ENCODE data around the gene RFPL1.
A peak's percentile ranks its signal among the peaks of the same experiment; 100 is the strongest.
"Not testable (repeated sequence)": the region's sequence is repeated elsewhere in the genome, so short reads cannot be mapped to it uniquely, and the experiment has no call there.

RFPL1 gene

DNA sequence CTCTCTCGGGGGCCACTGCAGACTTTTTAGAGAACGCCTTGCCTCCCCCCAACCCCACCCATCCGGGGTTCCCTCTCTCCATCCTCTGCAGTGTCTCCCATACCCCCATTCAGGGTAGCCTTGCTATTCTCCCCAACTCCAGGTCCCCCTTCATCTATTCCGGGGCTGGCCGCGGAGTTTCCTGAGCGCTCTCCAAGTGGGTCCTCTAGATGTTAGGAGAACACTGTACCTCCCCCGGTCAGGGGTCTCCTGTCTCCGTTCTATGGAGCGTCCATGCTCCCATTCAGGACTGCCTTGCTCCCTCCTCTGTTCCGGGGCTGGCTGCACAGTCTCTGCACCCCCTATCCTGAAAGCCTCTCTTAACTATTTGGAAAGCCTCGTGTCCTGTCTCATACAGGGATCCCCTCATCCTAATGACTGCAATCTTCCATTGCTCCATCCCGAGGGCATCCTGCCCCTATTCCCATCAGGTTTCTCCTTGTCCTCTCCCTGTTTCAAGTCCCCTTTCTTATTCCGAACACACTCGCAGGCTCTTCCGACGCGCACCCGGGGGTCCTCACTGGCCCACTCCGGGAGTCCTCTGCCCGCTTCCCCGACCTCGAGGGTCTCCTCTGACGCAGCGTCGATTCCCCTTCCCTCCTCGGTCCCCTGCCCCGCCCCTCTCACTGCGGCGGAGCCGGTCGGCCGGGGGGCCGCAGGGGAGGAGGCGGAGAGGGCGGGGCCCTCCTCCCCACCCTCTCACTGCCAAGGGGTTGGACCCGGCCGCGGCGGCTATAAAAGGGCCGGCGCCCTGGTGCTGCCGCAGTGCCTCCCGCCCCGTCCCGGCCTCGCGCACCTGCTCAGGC is 41.3 kb downstream of the RFPL1 start, which contains the start of gene NEFH:
Gene NEFH, plus strand, starts transcription at position 802 of the 845 bp plus-strand sequence. CDS start 45 bp downstream, outside the sequence.
- peak within 1 kb of the TSS; percentile 77 for H3K4me3 Mint-ChIP-seq
- H3K9me3 Mint-ChIP-seq = no peaks in the 10 kb centered on the region
- H3K27me3 Mint-ChIP-seq = peaks cover 50% of the 10 kb centered on the region
- H3K36me3 Mint-ChIP-seq (ENCODE audit: low read depth) = no peaks in the 10 kb centered on the region
- ATAC-seq = no peak
- peak within 1 kb of the TSS; percentile 57 for H3K27ac Mint-ChIP-seq
- DNase-seq = no peak
- peaks cover 10% of the 10 kb centered on the region for H3K4me1 Mint-ChIP-seq

DNA sequence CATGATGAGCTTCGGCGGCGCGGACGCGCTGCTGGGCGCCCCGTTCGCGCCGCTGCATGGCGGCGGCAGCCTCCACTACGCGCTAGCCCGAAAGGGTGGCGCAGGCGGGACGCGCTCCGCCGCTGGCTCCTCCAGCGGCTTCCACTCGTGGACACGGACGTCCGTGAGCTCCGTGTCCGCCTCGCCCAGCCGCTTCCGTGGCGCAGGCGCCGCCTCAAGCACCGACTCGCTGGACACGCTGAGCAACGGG is 41.8 kb downstream of the RFPL1 start:
- H3K4me1 Mint-ChIP-seq = peaks cover 10% of the 10 kb centered on the region
- no peaks in the 10 kb centered on the region for H3K36me3 Mint-ChIP-seq (ENCODE audit: low read depth)
- DNase-seq = no peak
- H3K27ac Mint-ChIP-seq = no peak overlapping the region
- no peak for ATAC-seq
- H3K9me3 Mint-ChIP-seq = no peaks in the 10 kb centered on the region
- H3K27me3 Mint-ChIP-seq = peaks cover 49% of the 10 kb centered on the region
- no peak overlapping the region for H3K4me3 Mint-ChIP-seq

DNA sequence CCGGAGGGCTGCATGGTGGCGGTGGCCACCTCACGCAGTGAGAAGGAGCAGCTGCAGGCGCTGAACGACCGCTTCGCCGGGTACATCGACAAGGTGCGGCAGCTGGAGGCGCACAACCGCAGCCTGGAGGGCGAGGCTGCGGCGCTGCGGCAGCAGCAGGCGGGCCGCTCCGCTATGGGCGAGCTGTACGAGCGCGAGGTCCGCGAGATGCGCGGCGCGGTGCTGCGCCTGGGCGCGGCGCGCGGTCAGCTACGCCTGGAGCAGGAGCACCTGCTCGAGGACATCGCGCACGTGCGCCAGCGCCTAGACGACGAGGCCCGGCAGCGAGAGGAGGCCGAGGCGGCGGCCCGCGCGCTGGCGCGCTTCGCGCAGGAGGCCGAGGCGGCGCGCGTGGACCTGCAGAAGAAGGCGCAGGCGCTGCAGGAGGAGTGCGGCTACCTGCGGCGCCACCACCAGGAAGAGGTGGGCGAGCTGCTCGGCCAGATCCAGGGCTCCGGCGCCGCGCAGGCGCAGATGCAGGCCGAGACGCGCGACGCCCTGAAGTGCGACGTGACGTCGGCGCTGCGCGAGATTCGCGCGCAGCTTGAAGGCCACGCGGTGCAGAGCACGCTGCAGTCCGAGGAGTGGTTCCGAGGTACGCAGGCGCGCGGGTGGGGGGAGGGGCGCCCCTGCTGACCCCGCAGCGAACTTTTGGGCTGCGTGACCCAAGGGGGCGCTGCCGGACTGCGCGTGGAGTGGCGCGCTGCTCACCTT is 42.3 kb downstream of the RFPL1 start:
- DNase-seq (peak; percentile 47), ATAC-seq (peak; percentile 67)

DNA sequence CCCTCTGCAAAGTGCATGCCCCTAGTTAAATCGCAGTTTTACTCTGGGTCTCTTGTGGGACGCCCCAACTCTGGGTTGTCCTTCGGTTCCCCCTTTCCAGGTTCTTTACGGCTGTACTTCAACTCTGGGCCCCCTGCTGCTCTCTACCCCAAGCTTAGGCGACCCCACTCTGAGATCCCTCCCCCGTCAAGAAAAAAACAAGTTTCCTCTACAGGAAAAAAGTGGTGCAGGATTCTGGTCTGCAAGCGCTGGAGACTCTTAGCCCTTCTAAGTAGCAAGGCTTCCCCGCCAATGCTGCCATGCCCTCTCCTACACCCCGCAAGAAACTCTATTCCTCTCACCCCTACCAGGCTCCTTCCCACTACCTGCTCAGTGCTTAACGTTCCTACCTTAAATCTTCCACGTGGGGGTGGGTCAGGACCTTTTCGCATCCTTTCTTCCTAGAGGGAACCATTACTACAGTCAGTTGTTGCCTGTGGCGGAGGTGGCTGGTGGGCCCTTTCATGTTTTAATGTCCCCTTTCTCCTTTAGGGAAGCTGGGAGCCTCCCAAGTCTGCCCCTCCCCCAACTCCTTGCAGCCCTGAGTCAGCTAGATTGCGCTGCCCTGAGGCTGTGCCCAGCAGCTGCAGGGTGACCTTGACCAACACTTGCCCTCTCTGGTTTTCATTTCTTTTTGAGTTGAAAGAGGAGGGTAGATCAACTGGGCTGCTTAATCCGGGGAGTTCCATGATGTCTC is 43.0 kb downstream of the RFPL1 start:
- ATAC-seq (no peak), DNase-seq (no peak)
- no peaks in the 10 kb centered on the region for H3K36me3 Mint-ChIP-seq (ENCODE audit: low read depth)
- H3K27me3 Mint-ChIP-seq = peaks cover 44% of the 10 kb centered on the region
- peak overlapping the region; percentile 77 for H3K4me3 Mint-ChIP-seq
- H3K27ac Mint-ChIP-seq = peak overlapping the region; percentile 62
- no peaks in the 10 kb centered on the region for H3K9me3 Mint-ChIP-seq
- peaks cover 10% of the 10 kb centered on the region for H3K4me1 Mint-ChIP-seq

More for the DNA sequence above, 42.3 kb downstream of the RFPL1 start:
- Mint-ChIP-seq H3K4me3 (peak overlapping the region; percentile 77), H3K9me3 (no peaks in the 10 kb centered on the region), H3K36me3 (ENCODE audit: low read depth) (no peaks in the 10 kb centered on the region), H3K27ac (peak overlapping the region; percentile 62), H3K4me1 (peaks cover 10% of the 10 kb centered on the region), H3K27me3 (peaks cover 47% of the 10 kb centered on the region)

DNA sequence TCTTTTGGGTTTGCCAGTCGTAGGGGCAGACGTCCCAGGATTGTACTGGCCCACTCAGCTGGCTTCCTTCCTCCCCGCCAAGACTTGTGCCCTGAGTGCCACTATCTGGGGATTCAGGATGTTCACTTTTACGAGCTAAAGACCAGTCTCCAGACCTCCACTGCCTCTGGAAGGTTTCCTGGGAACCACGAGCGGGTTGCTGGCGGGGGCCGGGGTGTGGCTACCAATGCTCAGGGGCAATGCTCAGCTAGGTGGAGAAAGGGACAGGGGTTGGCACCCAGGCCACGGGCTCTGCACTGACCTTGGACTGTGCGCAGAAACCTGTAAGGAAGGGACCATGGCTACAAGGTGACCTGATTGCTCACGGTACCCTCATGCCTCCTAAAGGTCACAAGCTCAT is 43.9 kb downstream of the RFPL1 start:
- H3K4me3 Mint-ChIP-seq = peak overlapping the region; percentile 45

DNA sequence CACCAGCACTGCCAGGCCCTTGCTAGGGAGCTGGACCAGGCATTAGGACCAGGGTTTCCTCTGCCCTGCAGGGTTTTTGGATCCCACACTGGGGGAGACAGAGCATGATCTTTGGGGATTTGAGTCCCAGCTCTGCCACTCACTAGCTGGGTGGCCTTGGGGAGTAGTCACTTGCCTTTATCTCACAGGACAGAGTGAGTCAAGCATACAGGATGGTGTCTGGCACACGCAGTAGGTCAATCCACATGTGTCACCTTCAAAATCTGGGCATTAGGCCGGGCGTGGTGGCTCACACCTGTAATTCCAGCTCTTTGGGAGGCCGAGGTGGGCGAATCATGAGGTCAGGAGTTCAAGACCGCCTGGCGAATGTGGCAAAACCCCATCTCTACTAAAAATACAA is 44.3 kb downstream of the RFPL1 start:
- DNase-seq = no peak
- Mint-ChIP-seq H3K27me3 (peaks cover 35% of the 10 kb centered on the region), H3K9me3 (no peaks in the 10 kb centered on the region), H3K4me3 (no peak overlapping the region), H3K27ac (no peak overlapping the region), H3K36me3 (ENCODE audit: low read depth) (no peaks in the 10 kb centered on the region), H3K4me1 (peaks cover 10% of the 10 kb centered on the region)
- no peak for ATAC-seq

More for the DNA sequence above, 43.9 kb downstream of the RFPL1 start:
- Mint-ChIP-seq H3K9me3 (no peaks in the 10 kb centered on the region), H3K27ac (no peak overlapping the region), H3K4me1 (peaks cover 10% of the 10 kb centered on the region), H3K36me3 (ENCODE audit: low read depth) (no peaks in the 10 kb centered on the region), H3K27me3 (peaks cover 40% of the 10 kb centered on the region)
- DNase-seq (no peak), ATAC-seq (no peak)

DNA sequence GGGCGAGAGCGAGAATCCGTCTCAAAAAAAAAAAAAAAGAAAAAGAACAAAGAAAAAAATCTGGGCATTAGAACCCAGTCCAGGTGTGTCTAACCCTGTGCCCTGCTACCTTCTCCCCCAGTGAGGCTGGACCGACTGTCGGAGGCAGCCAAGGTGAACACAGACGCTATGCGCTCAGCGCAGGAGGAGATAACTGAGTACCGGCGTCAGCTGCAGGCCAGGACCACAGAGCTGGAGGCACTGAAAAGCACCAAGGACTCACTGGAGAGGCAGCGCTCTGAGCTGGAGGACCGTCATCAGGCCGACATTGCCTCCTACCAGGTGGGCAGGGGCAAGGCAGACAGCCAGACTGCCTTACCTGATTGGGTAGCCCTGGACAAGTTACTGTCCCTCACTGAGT is 44.9 kb downstream of the RFPL1 start:
- DNase-seq = no peak
- H3K27me3 Mint-ChIP-seq = peaks cover 30% of the 10 kb centered on the region
- no peaks in the 10 kb centered on the region for H3K36me3 Mint-ChIP-seq (ENCODE audit: low read depth)
- no peaks in the 10 kb centered on the region for H3K9me3 Mint-ChIP-seq
- no peak overlapping the region for H3K27ac Mint-ChIP-seq
- peaks cover 10% of the 10 kb centered on the region for H3K4me1 Mint-ChIP-seq
- H3K4me3 Mint-ChIP-seq = no peak overlapping the region
- no peak for ATAC-seq

DNA sequence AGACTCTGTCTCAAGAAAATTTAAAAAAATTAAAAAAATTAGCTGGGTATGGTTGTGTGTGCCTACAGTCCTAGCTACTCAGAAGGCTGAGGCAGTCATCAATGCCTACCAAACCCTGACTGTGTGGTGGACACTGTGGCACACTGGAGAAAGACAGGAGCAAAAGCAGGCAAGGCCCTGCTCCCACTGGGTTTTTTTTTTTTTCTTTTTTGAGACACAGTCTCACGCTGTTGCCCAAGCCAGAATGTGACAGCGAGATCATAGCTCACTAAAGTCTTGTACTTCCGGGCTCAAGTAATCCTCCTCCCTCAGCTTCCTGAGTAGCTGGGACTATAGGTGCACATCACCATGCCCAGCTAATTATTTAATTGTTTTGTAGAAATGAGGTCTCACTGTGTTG is 46.3 kb downstream of the RFPL1 start:
- no peaks in the 10 kb centered on the region for H3K9me3 Mint-ChIP-seq
- ATAC-seq = no peak
- H3K27ac Mint-ChIP-seq = no peak overlapping the region

DNA sequence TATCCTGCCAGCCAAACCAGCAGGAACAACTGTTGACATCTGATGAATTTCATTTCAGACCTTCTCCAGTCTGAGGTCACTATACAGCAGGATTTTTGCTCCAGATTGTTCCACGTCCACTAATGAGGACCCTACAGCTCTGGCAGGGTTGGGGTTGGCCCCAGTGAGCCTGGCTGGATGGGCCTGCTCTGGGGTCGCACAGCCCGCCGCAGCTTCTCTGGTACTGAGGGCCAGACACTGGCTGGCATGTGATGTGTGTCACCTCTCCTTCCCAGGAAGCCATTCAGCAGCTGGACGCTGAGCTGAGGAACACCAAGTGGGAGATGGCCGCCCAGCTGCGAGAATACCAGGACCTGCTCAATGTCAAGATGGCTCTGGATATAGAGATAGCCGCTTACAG is 47.1 kb downstream of the RFPL1 start:
- DNase-seq = no peak
- H3K36me3 Mint-ChIP-seq (ENCODE audit: low read depth) = no peaks in the 10 kb centered on the region
- no peaks in the 10 kb centered on the region for H3K9me3 Mint-ChIP-seq
- no peak overlapping the region for H3K4me3 Mint-ChIP-seq
- peaks cover 15% of the 10 kb centered on the region for H3K27me3 Mint-ChIP-seq
- H3K4me1 Mint-ChIP-seq = peaks cover 9% of the 10 kb centered on the region
- no peak for ATAC-seq
- H3K27ac Mint-ChIP-seq = no peak overlapping the region

More for the DNA sequence above, 46.3 kb downstream of the RFPL1 start:
- Mint-ChIP-seq H3K27me3 (peaks cover 17% of the 10 kb centered on the region), H3K36me3 (ENCODE audit: low read depth) (no peaks in the 10 kb centered on the region), H3K4me3 (no peak overlapping the region), H3K4me1 (peaks cover 11% of the 10 kb centered on the region)
- DNase-seq = no peak

DNA sequence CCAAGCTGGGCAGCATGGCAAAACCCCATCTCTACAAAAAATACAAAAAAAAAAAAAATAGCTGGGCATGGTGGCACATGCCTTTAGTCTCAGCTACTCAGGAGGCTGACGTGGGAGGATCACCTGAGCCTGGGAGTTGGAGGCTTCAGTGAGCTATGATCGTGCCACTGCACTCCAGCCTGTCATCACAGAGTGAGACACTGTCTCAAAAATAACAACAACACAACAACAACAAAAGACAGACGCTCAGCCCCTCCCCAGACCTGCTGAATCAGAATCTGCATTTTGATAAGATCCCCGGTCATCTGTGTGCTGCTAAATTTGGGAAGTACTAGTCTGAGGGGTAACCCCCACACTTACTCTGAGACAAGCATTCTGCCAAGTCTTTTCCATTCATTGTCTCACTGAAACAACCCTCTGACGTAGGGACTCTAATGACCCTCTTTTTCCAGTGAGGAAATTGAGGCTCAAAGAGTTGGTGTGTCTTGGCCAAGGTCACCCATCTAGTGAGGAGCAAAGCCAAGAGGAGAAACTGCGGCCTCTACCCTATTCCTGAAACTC is 49.1 kb downstream of the RFPL1 start:
- DNase-seq (no peak), ATAC-seq (no peak)
- Mint-ChIP-seq H3K9me3 (no peaks in the 10 kb centered on the region), H3K36me3 (ENCODE audit: low read depth) (no peaks in the 10 kb centered on the region), H3K27ac (no peak overlapping the region), H3K4me3 (no peak overlapping the region), H3K4me1 (peaks cover 2% of the 10 kb centered on the region), H3K27me3 (peaks cover 3% of the 10 kb centered on the region)

DNA sequence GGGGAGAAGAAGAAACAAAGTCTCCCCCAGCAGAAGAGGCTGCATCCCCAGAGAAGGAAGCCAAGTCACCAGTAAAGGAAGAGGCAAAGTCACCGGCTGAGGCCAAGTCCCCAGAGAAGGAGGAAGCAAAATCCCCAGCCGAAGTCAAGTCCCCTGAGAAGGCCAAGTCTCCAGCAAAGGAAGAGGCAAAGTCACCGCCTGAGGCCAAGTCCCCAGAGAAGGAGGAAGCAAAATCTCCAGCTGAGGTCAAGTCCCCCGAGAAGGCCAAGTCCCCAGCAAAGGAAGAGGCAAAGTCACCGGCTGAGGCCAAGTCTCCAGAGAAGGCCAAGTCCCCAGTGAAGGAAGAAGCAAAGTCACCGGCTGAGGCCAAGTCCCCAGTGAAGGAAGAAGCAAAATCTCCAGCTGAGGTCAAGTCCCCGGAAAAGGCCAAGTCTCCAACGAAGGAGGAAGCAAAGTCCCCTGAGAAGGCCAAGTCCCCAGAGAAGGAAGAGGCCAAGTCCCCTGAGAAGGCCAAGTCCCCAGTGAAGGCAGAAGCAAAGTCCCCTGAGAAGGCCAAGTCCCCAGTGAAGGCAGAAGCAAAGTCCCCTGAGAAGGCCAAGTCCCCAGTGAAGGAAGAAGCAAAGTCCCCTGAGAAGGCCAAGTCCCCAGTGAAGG is 50.9 kb downstream of the RFPL1 start:
- not testable (repeated sequence) for DNase-seq; H3K4me3 Mint-ChIP-seq; H3K27me3 Mint-ChIP-seq; H3K9me3 Mint-ChIP-seq; ATAC-seq; H3K4me1 Mint-ChIP-seq; H3K27ac Mint-ChIP-seq; H3K36me3 Mint-ChIP-seq (ENCODE audit: low read depth)

DNA sequence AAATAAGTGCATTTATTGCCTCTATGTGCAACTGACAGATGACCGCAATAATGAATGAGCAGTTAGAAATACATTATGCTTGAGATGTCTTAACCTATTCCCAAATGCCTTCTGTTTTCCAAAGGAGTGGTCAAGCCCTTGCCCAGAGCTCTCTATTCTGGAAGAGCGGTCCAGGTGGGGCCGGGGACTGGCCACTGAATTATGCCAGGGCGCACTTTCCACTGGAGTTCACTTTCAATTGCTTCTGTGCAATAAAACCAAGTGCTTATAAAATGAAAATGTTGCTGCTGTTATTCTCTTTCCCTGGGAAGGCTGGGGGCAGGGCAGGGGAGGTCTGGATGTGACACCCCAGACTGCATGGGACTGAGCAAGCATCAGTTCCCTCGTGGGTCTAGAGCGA is 52.6 kb downstream of the RFPL1 start:
- peaks cover 2% of the 10 kb centered on the region for H3K4me1 Mint-ChIP-seq
- no peak for ATAC-seq

More for the DNA sequence above, 52.6 kb downstream of the RFPL1 start:
- no peak overlapping the region for H3K27ac Mint-ChIP-seq
- H3K4me3 Mint-ChIP-seq = no peak overlapping the region
- H3K9me3 Mint-ChIP-seq = peaks cover 4% of the 10 kb centered on the region
- H3K36me3 Mint-ChIP-seq (ENCODE audit: low read depth) = peaks cover 11% of the 10 kb centered on the region
- H3K27me3 Mint-ChIP-seq = no peaks in the 10 kb centered on the region
- DNase-seq = no peak

Data from activated naive CD8-positive, alpha-beta T cell treated with anti-CD3 and anti-CD28 coated beads, Interleukin-2, amount 50 U/mL, for 24 hours (primary cell).